ENCODE measurements around the gene PDXK. TPM values are rescaled to one million over a fixed set of nuclear protein-coding genes. Genes with fewer than 3 reads are reported as not detected.

The PDXK gene
- total and polyA plus RNA-seq, 9 donors = 20.9 to 31.6 (median 21.8) TPM

DNA sequence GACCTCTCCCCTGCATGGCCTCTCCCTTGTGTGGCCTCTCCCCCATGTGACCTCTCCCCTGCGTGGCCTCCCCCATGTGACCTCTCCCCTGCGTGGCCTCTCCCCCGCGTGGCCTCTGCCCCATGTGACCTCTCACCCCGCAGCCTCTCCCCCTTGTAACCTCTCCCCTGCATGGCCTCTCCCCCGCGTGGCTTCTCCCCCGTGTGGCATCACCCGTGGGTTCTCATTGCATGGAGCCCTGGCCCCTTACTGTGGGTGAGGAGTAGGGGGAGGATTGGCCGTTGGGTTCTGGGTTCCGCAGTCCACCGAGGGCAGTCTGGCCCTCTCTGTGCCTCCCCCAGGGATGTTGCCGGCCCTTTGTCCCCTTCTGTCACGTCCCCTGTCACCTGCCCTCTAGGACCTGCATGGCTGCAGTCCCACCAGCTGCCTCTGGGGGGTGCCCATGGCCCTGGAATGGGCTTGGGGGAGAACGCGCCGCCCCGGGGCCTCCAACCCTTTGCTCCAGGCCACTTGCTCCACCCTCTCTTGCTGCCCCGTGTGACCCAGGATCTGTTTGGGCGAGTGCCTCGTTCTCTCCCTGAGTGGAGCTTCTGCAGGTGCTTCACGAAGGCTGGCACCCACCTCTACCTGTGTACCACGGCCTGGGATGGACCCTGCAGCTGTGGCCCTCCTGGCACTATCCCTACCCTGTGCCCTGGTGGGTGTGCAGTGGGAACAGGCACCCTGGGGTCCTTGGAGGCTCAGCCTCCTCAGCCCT lies 91.8 kb downstream of the PDXK start:
- 8% methylated on average over 14 of the region's 23 CpGs for WGBS (ENCODE audit: insufficient coverage)
- Histone ChIP-seq H3K4me3 (ENCODE audit: low read length) (no peak overlapping the region), H3K9me3 (replicated peaks; ENCODE audit: control insufficient read depth, low read depth, low read length) (no peaks in the 10 kb centered on the region), H3K4me1 (ENCODE audit: control insufficient read depth, insufficient read depth, low read length) (peaks cover 31% of the 10 kb centered on the region), H3K36me3 (ENCODE audit: control insufficient read depth, insufficient read depth, low read length) (no peaks in the 10 kb centered on the region), H3K27ac (ENCODE audit: low read length) (no peak overlapping the region), H3K27me3 (ENCODE audit: control insufficient read depth, insufficient read depth, low read length) (no peaks in the 10 kb centered on the region)
- peak; percentile 68 for DNase-seq

DNA sequence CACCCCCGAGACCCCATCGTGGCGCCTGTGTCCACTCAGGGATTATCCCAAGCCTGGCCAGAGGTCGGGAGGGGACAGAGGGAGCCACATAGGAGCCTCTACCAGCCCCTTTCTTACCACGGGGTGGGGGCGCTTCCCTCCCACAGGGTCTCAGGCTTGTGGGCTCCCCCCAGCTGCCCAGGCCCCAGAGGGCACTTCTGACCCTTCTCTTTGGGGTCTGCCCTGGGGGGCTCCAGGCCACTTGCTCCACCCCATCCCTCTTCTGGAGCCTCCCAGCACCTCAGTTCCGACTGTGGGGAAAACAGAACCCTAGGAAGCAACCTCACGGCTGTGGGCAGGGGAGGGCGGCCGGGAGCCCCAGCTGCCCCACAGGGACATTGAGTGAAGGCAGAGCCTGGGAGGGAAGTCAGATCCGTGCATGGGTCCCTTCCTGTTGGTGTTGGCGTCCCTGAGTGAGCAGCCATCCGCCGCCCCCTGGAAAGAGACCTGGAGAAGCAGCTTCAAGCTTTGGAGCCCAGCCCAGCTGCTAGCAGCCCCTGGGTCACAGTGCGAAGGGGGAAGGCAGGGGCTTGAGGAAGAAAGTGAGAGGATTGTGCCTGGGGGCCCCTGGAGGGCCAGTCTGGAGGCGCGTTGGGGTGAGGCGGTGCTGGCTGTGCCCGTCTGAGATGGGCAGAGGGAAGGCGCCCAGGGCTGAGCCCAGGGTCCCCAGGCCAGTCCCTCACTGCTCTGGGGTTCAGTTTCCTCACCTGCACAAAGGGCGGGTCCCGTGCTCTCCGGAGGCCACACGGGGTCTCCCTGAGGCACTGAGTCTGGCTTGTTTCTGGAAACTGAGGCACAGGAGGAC lies 92.6 kb downstream of the PDXK start:
- H3K36me3 ChIP-seq (ENCODE audit: control insufficient read depth, insufficient read depth, low read length) = no peaks in the 10 kb centered on the region
- H3K4me3 ChIP-seq (ENCODE audit: low read length) = no peak overlapping the region
- H3K4me1 ChIP-seq (ENCODE audit: control insufficient read depth, insufficient read depth, low read length) = peaks cover 31% of the 10 kb centered on the region
- H3K27ac ChIP-seq (ENCODE audit: low read length) = no peak overlapping the region
- H3K9me3 ChIP-seq (replicated peaks; ENCODE audit: control insufficient read depth, low read depth, low read length) = no peaks in the 10 kb centered on the region
- no peak for DNase-seq
- H3K27me3 ChIP-seq (ENCODE audit: control insufficient read depth, insufficient read depth, low read length) = no peaks in the 10 kb centered on the region
- WGBS (ENCODE audit: insufficient coverage) = 53% methylated on average over 19 of the region's 24 CpGs

Other genes with a start within 250 kb of the PDXK start
- gene HSF2BP, start 59.6 kb upstream of the PDXK start, total RNA-seq = 1.2 TPM
- 1 to 10 TPM in 2 of 8 donors, under 1 TPM in 6; 0.68 to 1.1 (median 0.88) TPM for gene HSF2BP, start 59.6 kb upstream of the PDXK start, polyA plus RNA-seq (ENCODE audit: insufficient read depth in 1 of 8, insufficient read length in 8 of 8, low replicate concordance in 1 of 8)
- 17.9 TPM for gene RRP1B, start 59.6 kb upstream of the PDXK start, total RNA-seq
- 10 to 100 TPM; 22.1 to 29.5 (median 26.5) TPM for gene RRP1B, start 59.6 kb upstream of the PDXK start, polyA plus RNA-seq (ENCODE audit: insufficient read depth in 1 of 8, insufficient read length in 8 of 8, low replicate concordance in 1 of 8)
- gene CSTB, start 57.2 kb downstream of the PDXK start, total RNA-seq = 5.6 TPM
- 10 to 100 TPM; 13.8 to 26.0 (median 23.0) TPM for gene CSTB, start 57.2 kb downstream of the PDXK start, polyA plus RNA-seq (ENCODE audit: insufficient read depth in 1 of 8, insufficient read length in 8 of 8, low replicate concordance in 1 of 8)
- gene RRP1, start 70.4 kb downstream of the PDXK start, total RNA-seq = 12.9 TPM
- gene RRP1, start 70.4 kb downstream of the PDXK start, polyA plus RNA-seq (ENCODE audit: insufficient read depth in 1 of 8, insufficient read length in 8 of 8, low replicate concordance in 1 of 8) = 10 to 100 TPM; 18.8 to 22.7 (median 21.1) TPM
- 19.2 TPM for gene AGPAT3, start 146.1 kb downstream of the PDXK start, total RNA-seq
- 10 to 100 TPM; 23.3 to 32.2 (median 28.2) TPM for gene AGPAT3, start 146.1 kb downstream of the PDXK start, polyA plus RNA-seq (ENCODE audit: insufficient read depth in 1 of 8, insufficient read length in 8 of 8, low replicate concordance in 1 of 8)

Measured in muscle of leg (tissue), 11 donors.